HEK293T (cell line): ENCODE data around the gene LYPD6B.

Experiments used
- CTBP1 ChIP-seq: fragments of 450-650 bp; IDR thresholded peaks from 2 replicates; pipeline ENCODE4 v1.6.1; 2016; ENCODE audit warnings: borderline replicate concordance
- FOXM1 ChIP-seq: fragments of 450-650 bp; IDR thresholded peaks from 2 replicates; pipeline ENCODE4 v1.6.1; 2017; ENCODE audit warnings: mild to moderate bottlenecking, borderline replicate concordance
- HDGF ChIP-seq: fragments of 450-650 bp; IDR thresholded peaks from 2 replicates; pipeline ENCODE4 v1.6.1; 2017; ENCODE audit warnings: antibody characterized with exemption, borderline replicate concordance

GRCh38 chr2:149004836-149005235 is 33.7 kb upstream of the LYPD6B start:
- TF ChIP-seq HDGF = no peak
- TF ChIP-seq CTBP1 = no peak
- no peak for TF ChIP-seq FOXM1
